HG02852 (cell line): ENCODE results near the gene KLK11.
"Not testable (repeated sequence)": the region's sequence is repeated elsewhere in the genome, so short reads cannot be mapped to it uniquely, and the experiment has no call there.

Experiments used
- ATAC-seq: cut with Tn5 transposase; IDR thresholded peaks from one replicate; pipeline ENCODE4 v1.9.1; 2021; ENCODE audit warnings: mild to moderate bottlenecking, moderate library complexity; ENCODE audit not compliant: unreplicated experiment

Gene KLK11

DNA sequence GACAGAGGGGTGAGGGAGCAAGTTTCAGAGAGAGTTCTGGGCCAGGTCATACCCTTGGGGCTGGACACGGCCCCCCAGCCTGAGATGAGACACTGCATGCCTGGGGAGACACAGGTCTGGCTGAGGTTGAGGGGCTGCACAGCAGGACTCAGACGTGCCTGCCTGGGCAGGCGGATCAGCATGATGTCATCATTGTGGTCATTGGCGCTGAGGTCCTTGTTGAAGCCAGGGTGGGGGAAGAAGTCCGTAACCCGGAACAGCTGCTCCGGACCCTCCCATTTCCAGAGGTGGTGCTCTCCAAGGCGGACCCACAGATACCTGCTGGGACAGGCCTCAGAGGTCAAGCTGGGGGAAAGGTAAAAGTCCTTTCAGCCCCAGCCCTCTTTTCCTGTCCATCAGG, 20.0 kb downstream of the KLK11 start:
- ATAC-seq, result no peak

DNA sequence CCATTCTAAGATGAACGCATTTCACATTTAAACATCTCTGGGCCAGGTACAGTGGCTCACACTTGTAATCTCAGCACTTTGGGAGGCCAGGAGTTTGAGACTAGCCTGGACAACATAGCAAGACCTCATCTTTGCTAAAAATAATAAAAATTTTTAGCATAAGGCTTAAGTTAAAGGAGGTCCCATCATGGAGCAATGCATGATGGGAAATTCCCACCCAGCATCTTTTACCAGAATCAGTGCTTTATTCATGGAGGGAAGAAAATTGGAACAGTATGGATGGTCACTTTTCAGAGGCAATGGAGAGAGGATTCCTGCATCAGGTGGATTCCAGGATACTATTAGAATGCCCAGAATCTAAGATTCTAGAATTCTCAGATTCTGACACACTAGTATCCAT, 21.2 kb downstream of the KLK11 start:
- no peak for ATAC-seq

DNA sequence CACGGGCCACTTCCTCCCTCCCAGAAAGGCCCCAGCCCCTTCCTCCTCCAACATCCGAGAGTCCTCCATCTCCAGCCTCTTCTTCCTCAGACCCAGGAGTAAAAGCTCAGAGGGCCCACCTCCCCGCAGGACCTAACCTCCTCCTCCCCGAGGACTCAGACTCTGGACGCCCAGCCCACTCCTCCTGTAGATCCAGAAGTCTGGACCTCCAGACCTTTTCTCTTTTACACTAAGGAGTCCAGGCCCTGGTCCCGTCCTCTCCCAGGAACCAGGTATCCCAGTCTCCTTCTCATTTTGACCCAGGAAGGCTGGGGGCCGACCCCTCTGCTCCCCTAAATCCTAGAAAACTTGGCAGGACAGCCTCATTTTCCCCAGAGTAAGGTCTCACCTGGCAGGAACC, 23.1 kb downstream of the KLK11 start:
- ATAC-seq, result no peak

DNA sequence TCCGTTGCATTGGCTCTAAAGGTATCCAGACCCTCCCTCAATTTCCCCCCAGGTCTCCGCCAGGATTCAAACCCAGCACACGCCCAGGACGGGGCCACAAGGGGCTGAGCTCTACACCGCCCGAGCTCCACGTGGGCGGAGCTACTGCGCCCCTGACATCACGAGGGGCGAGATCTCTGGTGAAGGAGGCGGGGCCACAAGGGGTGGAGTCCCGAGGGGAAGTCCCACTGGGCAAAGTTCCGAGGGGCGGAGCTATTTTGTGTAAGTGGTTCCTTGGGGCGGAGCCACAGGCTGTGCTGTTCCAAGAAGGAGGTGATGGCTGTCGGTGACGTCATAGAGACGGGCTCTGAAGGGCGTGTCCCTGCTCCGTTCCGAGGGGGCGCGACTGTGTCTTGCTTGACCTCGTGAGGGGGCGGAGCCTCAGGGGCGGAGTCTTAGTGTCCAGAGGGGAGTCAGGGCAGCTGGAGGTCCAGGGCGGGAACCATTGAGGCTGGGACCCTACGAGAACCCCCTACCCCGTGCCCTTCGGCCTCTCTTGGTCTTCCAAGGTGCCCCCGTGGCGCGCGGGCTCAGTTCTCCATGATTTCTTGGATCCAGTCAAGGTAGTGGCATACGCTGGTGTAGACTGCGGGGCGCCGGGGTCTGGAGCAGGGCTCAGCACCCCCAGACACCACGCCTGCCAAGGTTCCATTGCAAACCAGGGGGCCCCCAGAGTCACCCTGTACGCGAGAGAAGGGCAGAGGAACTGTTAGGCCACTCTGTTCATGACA, 23.7 kb downstream of the KLK11 start:
- no peak for ATAC-seq

DNA sequence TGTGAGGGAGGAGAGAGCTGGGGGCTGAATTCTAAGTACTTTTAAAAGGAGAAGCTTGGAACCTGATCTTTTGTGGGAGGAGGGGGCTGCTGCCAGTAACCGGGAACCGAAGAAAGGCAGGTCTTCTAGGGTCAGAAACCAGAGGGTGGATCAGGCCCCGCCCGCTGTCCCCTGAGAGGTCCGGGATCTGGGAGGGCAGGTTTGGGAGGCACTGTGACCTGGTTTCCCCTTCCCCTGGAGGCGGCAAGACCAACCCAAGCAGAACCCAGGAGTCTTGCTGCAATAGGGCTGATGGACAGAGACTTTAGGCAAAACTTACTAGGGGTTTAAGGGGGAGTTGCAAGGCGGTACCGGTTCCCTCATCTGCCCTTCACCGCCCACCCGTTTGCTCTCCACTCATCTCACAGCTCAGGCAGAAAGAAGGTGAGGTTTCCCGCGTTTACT, 24.3 kb downstream of the KLK11 start:
- no peak for ATAC-seq

DNA sequence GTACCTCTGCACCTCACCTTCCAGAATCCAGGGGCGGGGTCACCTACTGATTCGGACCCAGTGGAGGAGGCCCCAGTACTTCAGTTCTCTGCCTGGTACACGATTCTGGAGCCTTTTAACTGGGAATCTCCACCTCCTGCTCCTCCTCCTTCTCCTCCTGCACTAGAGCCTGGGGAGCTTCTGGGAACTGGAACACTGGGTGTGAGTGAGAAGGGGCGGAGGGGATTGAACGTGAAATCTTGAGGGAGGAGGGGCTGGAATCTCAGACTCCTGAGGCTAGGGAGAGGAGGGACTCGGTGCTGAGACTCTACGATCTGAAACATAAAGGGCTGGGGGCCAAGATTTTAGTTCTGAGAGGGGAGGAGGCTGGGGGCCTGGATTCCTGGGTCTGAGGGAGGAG, 24.9 kb downstream of the KLK11 start, which contains the start of gene KLK8:
Gene KLK8, minus strand, starts transcription at position 90 of the 400 bp plus-strand sequence. CDS start 437 bp downstream, outside the sequence.
- no peak for ATAC-seq

DNA sequence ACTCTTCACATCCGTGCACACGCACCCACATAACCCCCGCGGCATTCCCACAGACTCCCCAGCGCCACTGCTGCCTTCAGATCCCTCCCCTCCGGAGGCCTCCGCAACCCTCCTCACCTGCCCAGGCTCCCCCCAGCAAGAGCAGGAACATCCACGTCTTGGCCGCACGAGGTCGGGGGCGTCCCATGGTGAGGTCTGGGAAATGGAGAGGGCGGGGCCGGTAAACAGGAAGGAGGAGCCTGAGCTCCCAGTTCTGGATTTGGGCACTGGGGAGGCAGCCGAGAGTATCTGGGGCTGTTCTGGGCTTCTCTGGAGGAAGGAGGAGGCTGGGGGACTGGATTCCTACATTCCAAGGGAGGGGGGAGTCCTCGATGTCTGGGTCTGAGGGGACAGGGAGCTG, 25.4 kb downstream of the KLK11 start:
- ATAC-seq, result no peak

DNA sequence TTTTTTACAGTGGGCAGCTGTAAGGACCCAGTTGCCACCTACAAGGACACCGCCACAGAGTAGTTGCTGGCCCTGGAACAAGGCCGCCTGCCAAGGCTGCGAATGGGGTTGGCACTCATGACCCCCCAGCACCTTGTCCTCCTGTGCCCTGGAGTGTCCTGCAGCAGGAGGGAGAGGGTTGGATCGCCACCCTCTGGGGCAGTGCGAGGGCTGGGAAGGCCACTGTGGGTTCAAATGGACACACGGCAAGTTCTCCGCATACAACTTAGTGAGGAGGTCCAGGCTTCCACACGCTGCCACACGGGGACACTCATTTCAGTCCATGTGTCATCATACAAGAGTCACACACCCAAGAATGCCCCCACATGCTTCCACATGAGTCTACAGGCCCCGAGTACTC, 26.0 kb downstream of the KLK11 start:
- ATAC-seq, result no peak

DNA sequence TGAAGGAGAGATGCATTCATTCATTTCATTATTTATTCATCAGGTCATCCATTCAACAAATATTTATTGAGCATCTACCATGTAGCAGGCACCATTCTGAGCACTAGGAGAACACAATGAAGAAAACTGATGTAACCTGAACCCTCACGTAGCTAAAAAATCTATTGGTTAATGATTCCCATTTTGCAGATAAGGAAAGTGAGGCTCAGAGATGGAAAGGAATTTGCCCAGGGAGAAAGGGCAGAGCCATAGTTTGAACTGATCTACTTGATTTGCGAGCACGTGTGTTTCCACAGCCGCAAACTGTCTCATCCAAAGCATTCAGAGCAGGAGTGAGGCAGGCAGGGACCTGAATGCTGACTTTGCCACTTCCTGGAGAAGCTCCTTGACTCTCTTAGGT, 27.7 kb downstream of the KLK11 start:
- ATAC-seq, result no peak

DNA sequence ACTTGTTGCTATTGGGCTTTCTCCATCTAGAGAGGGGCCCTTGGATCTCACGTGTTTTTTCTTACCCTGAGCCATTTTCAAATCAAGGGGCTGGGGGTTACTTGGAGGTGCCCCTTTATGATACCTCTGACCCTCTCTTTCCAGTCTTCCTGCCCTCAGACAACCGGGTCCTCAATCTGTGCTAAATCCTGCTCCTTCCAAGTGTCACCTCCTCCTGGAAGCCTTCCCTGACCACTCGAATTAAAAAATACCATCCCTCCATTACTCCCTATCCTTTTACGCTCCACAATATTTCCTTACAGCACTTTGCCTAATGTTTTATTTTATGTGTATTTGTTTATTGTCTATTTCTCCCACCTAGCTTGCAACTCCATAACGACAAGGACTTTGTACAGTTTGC, 28.4 kb downstream of the KLK11 start:
- ATAC-seq, result no peak

DNA sequence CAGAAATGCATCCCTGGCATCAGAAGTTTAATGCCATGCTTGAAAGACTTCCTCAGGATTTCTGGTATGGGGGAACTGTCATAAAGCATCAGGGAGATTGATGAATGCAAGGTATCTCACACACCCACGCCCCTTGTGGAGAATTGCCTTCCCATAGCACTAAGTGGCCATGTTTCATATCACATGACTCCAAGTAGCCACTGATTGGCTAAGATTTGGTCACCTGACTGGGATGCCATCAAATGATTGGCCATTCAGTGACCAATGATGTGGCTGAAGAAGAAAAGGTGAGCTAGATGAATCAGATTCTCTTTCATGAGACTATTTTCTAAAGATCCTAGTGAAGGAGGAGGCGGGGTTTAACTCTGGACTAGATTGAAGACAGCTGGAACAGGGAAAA, 32.3 kb downstream of the KLK11 start:
- no peak for ATAC-seq

DNA sequence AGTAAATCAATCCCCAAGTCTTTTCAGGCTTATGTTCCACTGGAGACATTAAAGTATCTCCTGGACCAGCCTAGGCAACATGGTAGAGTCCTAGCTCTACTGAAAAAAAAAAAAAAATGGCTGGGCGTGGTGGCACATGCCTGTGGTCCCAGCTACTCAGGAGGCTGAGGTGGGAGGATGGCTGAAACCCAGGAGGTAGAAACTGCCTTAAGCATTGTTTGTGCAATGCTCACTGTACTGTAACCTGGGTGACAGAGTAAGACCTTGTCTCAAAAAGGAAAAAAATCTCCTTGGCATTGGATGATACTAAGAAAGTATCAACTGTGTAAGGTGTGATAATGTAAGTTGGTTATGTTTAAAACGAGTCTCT, 33.8 kb downstream of the KLK11 start:
- no peak for ATAC-seq

DNA sequence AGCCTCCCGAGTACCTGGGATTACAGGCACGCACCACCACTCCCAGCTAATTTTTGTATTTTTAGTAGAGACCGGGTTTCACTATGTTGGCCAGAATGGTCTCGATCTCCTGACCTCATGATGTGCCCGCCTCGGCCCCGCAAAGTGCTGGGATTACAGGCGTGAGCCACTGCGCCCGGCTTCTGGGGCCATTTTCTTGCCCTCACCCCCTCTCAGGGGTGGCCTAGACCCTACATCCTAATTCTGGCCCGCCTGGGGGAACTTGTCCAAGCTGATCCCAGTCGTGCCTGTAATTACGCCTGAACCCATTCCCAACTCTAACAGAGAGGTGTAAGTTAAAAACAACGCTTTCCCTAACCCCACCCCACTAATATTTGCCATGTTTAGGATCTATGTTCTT, 42.0 kb downstream of the KLK11 start:
- ATAC-seq, result not testable (repeated sequence)

DNA sequence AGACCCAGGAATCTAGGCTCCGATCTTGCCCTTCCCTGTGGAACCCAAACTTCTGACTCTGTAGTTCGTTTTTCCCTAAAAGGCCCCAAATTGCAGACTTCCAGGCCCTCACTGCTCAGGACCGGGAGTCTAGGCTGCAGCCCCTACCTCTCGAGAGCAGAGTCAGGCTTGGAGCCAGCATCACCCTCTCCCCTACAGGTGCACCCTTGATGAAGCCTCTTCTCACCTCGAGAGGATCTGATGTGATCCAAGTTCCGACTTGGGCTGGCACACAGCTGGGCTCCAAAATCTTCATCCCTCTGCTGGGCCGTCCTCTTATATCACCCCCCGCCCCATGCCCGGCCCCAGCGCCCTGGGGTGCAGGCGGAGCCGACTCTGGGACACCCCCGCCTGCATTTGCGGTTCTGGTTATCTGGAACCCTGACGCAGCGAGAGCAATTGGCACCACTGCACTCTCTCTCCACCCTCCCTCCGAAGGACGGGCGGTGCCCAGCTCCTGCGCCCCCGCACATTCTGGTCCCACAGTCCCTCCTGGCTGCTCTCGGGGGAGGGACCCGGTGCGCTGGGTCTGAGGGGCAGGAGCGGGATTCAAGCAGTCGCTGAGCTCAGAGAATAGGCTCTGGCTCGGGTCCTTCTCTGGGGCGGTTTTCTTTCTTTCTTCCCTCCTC, 42.7 kb downstream of the KLK11 start, which contains the start of gene KLK7:
Gene KLK7, minus strand, starts transcription at position 293 of the 668 bp plus-strand sequence. CDS start 1,518 bp downstream, outside the sequence.
- no peak for ATAC-seq

DNA sequence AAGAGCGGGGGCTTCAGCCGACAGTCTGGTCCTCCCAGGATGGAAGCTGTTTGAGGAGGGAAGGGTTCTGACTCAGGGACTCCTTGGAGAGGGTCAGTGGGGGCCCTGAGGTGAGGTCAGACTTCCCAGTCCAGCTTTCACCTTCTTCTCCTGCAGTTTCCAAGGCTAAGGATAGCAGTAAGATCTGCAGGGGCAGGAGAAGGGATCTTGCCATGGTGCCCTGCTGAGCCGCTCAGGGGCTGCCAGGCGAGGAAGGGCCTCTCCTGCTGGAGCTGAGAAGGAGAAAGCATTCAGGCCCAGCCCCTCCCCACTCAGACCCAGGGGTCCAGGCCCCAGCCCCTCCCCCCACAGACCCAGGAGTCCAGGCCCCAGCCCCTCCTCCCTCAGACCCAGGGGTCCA, 44.2 kb downstream of the KLK11 start:
- no peak for ATAC-seq

DNA sequence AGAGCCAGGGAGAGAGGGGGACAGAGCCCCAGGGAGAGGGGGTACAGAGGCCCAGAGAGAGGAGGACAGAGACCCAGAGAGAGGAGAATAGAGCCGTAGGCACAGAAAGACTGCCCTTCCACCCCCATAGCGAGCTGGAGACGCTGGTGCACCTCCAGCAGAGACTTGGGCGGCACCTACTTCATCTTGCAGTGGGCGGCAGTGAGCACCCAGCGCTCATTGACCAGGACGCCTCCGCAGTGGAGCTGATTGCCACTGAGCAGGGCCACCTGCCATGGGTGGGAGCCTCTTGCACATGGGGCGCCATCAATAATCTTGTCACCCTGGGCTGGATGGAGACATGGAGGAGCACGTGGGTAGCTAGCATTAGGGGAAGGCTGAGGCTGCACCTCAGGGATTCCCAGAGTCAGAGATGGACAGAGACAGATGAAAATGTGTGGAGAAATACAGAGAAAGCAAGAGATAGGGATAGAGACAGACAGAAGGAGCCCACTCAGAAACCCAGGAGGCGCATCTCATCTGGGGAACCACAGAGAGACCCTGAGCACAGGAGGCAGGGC, 44.7 kb downstream of the KLK11 start:
- no peak for ATAC-seq

DNA sequence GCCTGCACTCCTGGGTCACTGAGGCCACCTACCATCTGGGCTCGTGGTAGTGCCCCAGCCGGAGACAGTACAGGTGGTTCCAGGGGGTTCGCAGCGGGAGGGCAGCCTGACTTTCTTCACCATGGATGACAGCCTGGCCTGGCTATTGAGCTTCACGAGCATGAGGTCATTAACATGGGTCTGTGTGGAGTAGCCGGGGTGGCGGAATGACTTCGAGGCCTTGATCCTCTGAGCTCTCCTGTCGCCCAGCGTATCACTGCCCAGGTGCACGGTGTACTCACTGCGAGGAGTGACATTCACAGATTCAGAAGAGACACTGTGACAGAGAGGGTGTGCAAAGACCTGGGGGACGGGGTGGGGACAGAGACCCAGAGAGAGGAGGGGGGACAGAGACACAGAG, 46.2 kb downstream of the KLK11 start:
- ATAC-seq, result no peak

DNA sequence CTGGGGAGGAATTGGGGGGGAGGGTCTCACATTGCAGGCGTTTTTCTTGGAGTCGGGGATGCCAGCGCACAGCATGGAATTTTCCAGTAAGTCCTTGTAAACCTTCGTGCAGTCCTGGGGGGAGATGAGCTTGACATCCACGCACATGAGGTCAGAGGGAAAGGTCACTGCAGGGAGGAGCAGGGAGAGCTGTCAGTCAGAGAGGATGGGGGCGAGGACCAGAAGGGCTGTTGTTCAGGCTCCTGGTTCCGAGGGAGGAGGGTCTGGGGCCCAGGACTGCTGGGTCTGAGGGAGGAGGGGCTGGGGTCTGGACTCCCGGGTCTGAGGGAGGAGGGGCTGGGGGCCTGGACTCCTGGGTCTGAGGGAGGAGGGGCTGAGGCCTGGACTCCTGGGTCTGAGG, 46.7 kb downstream of the KLK11 start:
- ATAC-seq, result no peak

DNA sequence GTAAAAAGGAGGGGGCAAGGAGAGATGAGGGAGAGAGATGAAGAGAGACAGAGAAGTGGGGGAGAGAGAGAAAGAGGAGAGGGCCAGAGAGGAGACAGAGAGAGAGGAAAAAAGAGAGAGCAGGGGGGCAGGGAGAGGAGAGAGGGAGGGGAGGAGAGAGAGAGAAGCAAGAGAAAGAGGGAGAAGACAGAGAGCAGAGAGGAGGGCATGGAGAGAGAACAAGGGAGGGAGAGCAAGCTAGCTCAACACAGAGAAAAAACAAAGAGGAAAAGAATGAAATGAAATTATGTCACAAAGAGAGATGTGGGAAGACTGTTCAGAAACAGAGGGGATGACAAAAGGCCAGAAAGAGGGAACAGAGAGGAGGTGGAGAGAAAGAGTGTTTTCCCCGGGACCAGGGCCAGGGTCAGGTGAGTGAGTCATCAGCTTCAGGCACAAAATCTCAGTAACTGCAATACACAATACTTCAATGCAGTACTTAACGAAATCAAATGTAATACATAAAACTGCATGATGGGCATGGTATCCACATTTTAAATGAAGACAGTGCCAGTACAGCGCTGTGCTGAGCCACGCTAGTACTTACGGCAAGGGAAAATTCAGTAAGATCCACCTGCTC, 47.5 kb downstream of the KLK11 start:
- ATAC-seq, result no peak

DNA sequence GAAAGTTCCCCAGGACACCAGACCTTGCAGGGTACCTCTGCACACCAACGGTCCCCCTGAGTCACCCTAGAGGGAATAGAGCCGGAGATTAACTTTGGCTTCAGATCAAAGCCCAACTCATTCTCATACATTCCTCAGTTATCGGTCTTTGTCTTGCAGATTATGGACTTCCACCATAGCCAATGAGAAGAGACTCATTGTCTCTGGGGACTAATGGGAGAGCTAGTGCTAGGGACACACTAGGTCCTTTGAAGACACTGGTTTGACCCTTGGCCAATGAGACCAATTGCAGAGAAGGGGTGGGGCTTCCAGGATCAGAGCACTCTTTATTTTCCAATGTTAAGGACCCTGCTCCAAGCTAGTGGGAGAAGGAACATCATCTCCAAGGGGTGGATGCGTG, 48.8 kb downstream of the KLK11 start:
- ATAC-seq, result no peak

DNA sequence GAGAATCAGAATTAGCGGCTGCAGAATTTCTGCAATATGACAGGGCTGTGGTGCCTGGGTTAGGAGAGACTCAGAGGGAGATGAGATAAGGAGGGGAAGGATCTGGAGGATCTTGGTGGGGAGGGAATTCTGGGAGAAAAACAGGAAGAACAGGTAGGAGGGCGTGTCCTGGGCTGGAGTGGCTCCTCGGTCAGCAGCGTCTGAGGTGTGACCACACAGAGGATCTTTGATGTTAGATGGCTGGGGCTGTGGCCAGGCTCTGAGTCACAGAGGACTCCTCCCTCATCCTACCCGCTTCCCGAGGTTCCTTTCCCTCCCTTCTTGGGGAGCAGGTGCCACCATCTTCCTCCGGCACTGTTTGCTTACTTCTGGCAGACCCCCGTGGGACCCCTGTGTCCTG, 50.6 kb downstream of the KLK11 start:
- ATAC-seq, result no peak
